ENCODE data around the gene GRID2. TPM values are rescaled to one million over a fixed set of nuclear protein-coding genes. Genes with fewer than 3 reads are reported as not detected.

Gene GRID2
- total and polyA plus RNA-seq, 8 donors, result 0.39 TPM; not detected in 7

- FAIRE-seq (no peak), ATAC-seq (no peak), DNase-seq (no peak)
- Histone ChIP-seq H3K9me3 (no peaks in the 10 kb centered on the region), H3K27me3 (no peaks in the 10 kb centered on the region), H3K4me3 (no peak overlapping the region), H3K27ac (no peak overlapping the region), H3K36me3 (no peaks in the 10 kb centered on the region), H3K4me1 (peaks cover 0 to 4% (median 0%) of the 10 kb centered on the region in 3 donors)
- TF ChIP-seq CTCF (IDR thresholded peaks at IDR 0.05), result no peak
- intact Hi-C loops (cut with DNase I), result no loop called here
- 63 to 67% methylated on average over 2 of the region's 2 CpGs for WGBS, 2 donors
Measured at GRCh38 chr4:93152491-93152890, 848.7 kb downstream of the GRID2 start.

GRCh38 chr4:93157986-93158385 lies 854.2 kb downstream of the GRID2 start:
- 58% methylated on average over 2 of the region's 2 CpGs for WGBS, 2 donors
- no peaks in the 10 kb centered on the region for H3K9me3 ChIP-seq
- ATAC-seq, result no peak

GRCh38 chr4:93168053-93168452 lies 864.3 kb downstream of the GRID2 start:
- 86 to 93% methylated on average over 4 of the region's 4 CpGs for WGBS, 2 donors
- no peak for FAIRE-seq
- no peak for DNase-seq
- no peak overlapping the region for H3K27ac ChIP-seq
- intact Hi-C loops (cut with DNase I), result no loop called here
- H3K4me1 ChIP-seq, result no peaks in the 10 kb centered on the region
- no peak overlapping the region for H3K4me3 ChIP-seq
- H3K36me3 ChIP-seq, result no peaks in the 10 kb centered on the region
- H3K27me3 ChIP-seq, result no peaks in the 10 kb centered on the region
- no peak for TF ChIP-seq CTCF (IDR thresholded peaks at IDR 0.05)
- H3K9me3 ChIP-seq, result no peaks in the 10 kb centered on the region
- no peak for ATAC-seq

More at GRCh38 chr4:93157986-93158385, 854.2 kb downstream of the GRID2 start:
- Histone ChIP-seq H3K27me3 (no peaks in the 10 kb centered on the region), H3K36me3 (no peaks in the 10 kb centered on the region), H3K4me3 (no peak overlapping the region), H3K4me1 (no peaks in the 10 kb centered on the region), H3K27ac (no peak overlapping the region)
- FAIRE-seq (no peak), DNase-seq (no peak)
- intact Hi-C loops (cut with DNase I), result no loop called here
- no peak for TF ChIP-seq CTCF (IDR thresholded peaks at IDR 0.05)

- ATAC-seq, result no peak
- no peak for FAIRE-seq
- Histone ChIP-seq H3K36me3 (no peaks in the 10 kb centered on the region), H3K9me3 (no peaks in the 10 kb centered on the region), H3K27ac (no peak overlapping the region), H3K27me3 (no peaks in the 10 kb centered on the region), H3K4me1 (no peaks in the 10 kb centered on the region), H3K4me3 (no peak overlapping the region)
- 90 to 95% methylated on average over 6 of the region's 6 CpGs for WGBS, 2 donors
- no peak for TF ChIP-seq CTCF (IDR thresholded peaks at IDR 0.05)
- intact Hi-C loops (cut with DNase I), result no loop called here
- DNase-seq, result no peak
Measured at GRCh38 chr4:93169966-93170365, 866.2 kb downstream of the GRID2 start.

- WGBS, 2 donors, result 79 to 84% methylated on average over 1 of the region's 1 CpG
- Histone ChIP-seq H3K27me3 (peaks cover 0 to 3% (median 0%) of the 10 kb centered on the region in 4 donors), H3K9me3 (no peaks in the 10 kb centered on the region), H3K36me3 (no peaks in the 10 kb centered on the region), H3K4me3 (no peak overlapping the region), H3K27ac (no peak overlapping the region), H3K4me1 (no peaks in the 10 kb centered on the region)
- no peak for FAIRE-seq
- DNase-seq, result no peak
- TF ChIP-seq CTCF (IDR thresholded peaks at IDR 0.05), result no peak
- no peak for ATAC-seq
- intact Hi-C loops (cut with DNase I), result no loop called here
Measured at GRCh38 chr4:93174598-93174997, 870.8 kb downstream of the GRID2 start.
